Erythroblast (primary cell): Measurements from ENCODE around the gene AP2A2.

Experiments
- GATA1 ChIP-seq: IDR thresholded peaks from 2 replicates; pipeline ENCODE4 v1.6.1; 2011; ENCODE audit warnings: low read depth, mild to moderate bottlenecking, control low read depth, low read length, moderate library complexity
- POLR2A ChIP-seq: IDR thresholded peaks from 2 replicates; pipeline ENCODE4 v1.6.1; 2011; ENCODE audit warnings: mild to moderate bottlenecking, low read length

GRCh38 chr11:888310-889212 lies 37.1 kb upstream of the AP2A2 start:
- TF ChIP-seq POLR2A (no peak), GATA1 (no peak)
